ENCODE measurements around the gene CLK4.
A peak's percentile ranks its signal among the peaks of the same experiment; 100 is the strongest.

The CLK4 gene

DNA sequence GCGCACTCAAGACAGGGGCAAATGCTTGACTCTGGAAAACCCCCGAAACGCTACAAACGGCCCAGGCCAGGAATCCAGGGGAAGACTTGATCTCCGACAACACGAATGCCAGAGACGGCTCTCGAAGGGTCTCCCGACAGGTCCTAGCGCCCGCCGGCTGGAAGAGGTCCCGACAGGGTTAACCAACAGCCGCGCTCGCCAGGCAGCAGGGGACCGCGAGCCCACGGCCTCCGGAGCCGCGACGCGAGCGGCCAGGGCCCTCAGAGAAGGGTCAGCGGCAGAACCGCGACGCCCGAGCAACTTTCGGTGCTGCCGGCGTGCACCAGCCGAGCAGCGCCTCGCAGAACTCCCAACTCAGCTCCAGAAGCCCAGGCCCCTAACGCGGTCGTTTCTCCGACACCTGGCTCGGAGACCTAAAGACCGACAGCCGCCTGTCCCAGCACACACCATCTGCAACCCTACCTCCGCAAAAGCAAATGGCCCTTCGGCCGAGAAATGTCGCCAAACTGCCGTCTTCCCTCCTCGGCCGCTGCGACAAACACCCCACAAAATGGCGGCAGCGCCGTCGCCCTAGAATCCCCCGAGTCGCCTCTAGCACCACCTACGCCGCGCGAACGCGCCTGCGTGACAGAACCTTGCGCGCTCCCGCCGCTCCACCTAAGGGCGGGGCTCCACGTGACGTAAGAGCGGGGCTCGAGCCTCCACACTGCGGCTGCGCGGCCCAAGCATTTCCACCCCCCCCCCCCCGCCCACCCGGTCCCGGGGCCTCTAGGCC is at the start of gene CLK4:
CLK4 (minus strand) TSS at position 567 of the 775 bp plus-strand sequence. CDS start 3,634 bp downstream, outside the sequence.
- DNase-seq (ENCODE audit: low spot score) = peak; percentile 96

DNA sequence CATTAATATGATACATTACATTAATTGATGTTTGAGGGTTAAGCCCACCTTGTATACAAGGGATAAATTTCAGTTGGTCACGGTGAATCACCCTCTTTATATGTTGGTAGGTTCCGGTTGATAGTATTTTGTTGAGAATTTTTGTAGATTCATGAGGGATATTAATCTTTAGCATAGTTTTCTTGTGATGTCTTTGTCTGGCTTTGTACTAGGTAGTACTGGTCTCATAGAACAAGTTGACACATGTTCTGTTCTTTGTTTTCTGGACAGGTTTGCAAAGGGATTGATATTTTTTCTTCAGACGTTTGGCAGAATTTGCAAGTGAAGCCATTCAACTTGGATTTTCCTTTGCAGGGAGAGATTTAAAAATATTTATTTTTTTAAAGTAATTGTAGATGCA is 49.1 kb upstream of the CLK4 start:
- DNase-seq (ENCODE audit: low spot score) = no peak

DNA sequence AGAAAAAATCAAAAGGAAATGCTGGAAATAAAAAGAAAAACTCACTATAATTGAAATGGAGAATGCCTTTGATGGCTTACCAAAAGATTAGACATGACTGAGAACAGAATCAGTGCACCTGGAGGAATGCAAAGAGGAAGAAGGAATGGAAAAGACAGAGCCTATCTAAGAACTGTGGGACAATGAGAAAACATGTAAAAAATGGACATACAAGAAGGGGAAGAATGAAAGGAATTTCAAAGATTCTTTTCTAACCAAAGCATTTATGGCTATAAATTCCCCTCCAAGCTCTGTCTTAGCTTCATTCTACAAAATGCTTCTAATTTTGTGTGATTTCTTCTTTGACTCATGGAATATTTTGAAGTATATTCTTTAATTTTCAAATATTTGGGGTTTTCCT is 47.5 kb upstream of the CLK4 start:
- DNase-seq (ENCODE audit: low spot score) = no peak

DNA sequence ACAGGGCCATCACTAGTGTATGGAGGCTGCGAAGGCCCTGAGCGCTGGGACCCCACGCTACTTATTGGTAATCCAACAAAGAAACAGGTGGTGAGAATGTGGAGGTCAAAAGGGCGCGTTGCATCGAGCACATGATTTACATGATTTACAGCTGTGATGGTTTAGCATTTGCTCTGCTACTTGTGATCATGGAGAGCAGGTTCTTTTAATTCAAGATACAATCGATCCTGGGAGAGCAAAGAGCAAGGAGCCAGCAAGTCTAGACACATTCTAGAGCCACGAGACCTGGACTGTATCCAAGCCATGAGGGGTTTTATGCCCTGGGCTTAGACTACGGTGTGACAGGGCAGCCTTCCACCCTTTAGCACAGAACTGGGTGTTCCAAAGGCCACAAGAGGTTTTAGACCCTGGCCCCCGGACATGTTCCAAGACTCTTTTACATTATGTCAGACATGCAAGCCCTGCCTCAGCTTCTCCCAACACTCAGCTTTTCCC is 47.0 kb upstream of the CLK4 start:
- no peak for DNase-seq (ENCODE audit: low spot score)

GRCh38 chr5:178672630-178673029 is 45.8 kb upstream of the CLK4 start:
- DNase-seq (ENCODE audit: low spot score) = no peak

GRCh38 chr5:178671602-178672144 is 44.8 kb upstream of the CLK4 start:
- DNase-seq (ENCODE audit: low spot score) = no peak

- DNase-seq (ENCODE audit: low spot score) = no peak
Observed at GRCh38 chr5:178670351-178670885, 43.6 kb upstream of the CLK4 start.

DNA sequence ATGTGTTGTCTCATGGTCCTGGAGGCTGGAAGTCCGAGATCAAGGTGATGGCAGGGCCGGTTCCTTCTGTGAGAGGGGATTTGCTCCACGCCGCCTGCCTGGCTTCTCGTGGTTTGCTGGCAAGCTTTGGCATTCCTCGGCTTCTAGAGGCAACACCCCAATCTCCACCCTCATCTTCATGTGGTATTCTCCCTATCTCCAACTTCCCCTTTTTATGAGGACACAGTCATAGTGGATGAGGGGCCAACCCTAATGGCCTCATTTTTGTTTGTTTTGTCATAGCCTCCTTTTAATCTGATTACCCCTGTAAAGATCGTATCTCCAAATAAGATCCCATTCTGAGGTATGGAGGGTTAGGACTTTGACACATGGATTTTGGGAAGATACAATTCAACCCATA is 41.7 kb upstream of the CLK4 start:
- no peak for DNase-seq (ENCODE audit: low spot score)

DNA sequence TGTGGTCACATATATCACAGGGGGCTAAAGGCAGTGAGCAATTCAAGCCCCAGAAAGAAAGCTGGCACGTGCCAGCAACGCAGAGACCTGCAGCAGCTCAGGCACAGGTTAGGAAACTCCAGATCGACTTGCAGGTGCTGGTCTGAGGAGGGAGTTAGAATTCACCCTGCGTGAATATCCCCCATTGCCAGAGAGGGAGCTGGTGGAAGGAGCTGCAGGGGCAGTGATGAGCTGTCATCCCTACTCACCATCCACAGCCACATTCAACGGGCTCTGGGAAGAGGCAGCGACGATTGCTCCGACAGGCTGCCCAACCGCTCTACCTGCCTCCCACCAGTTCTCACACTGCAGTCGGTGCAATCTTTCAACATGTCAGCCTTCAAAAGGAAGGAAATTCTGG is 40.8 kb upstream of the CLK4 start:
- no peak for DNase-seq (ENCODE audit: low spot score)

- DNase-seq (ENCODE audit: low spot score) = no peak
Observed at GRCh38 chr5:178667101-178667500, 40.3 kb upstream of the CLK4 start.

- no peak for DNase-seq (ENCODE audit: low spot score)
Observed at GRCh38 chr5:178664141-178664540, 37.3 kb upstream of the CLK4 start.

DNA sequence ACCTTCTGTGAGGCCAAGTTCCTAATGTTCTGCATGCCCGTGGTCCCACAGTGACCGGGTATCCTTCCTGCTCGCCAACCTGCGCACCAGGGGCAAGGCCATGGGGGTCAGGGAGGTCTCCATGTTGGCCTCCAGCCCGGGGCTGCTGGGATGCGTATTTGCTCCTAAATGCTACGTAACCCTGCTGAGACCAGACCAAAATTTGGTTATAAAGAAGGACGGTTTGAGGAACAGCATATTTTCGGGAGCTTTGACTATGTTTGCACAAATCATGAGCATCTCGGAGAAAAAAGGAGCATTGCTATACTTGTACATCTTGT is 35.7 kb upstream of the CLK4 start:
- no peak for DNase-seq (ENCODE audit: low spot score)

GRCh38 chr5:178661836-178662540 is 35.1 kb upstream of the CLK4 start:
- no peak for DNase-seq (ENCODE audit: low spot score)

DNA sequence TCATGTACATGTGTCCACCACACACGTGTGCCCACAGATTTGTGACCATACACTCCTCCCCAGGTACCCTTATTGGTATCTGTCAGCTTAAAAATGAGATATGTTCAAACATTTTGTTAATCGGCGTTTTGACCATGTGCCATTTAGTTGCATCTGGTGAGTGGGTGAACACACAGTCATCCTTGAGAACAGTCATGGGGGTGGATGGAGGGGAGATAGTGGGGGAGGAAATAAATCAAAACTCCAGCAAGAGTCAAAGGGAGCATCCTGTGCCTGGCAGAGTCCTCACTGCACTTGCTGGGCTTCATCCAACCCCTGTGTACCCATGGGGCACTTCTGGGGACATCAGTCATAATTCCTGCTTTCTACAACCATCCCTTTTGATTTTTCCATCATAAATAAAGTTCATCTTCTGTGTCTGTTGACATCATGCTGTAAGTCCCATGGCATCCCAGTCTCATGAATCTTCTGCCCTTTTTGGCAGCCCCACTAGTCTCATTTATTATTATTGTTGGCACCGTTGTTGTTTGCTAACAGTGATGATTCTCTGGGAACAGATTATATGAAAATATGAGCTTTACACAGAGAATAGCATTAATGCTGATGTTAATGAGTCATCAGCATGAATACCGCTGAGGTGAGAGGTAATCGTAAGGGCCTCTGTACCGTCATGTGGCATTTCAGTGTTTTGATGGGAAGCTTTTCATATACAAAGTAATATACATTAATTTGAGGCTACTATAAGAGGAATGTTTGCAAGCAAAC is 24.4 kb upstream of the CLK4 start:
- DNase-seq (ENCODE audit: low spot score) = no peak

GRCh38 chr5:178650214-178650613 is 23.4 kb upstream of the CLK4 start:
- no peak for DNase-seq (ENCODE audit: low spot score)

GRCh38 chr5:178649580-178649979 is 22.7 kb upstream of the CLK4 start:
- DNase-seq (ENCODE audit: low spot score) = no peak

DNA sequence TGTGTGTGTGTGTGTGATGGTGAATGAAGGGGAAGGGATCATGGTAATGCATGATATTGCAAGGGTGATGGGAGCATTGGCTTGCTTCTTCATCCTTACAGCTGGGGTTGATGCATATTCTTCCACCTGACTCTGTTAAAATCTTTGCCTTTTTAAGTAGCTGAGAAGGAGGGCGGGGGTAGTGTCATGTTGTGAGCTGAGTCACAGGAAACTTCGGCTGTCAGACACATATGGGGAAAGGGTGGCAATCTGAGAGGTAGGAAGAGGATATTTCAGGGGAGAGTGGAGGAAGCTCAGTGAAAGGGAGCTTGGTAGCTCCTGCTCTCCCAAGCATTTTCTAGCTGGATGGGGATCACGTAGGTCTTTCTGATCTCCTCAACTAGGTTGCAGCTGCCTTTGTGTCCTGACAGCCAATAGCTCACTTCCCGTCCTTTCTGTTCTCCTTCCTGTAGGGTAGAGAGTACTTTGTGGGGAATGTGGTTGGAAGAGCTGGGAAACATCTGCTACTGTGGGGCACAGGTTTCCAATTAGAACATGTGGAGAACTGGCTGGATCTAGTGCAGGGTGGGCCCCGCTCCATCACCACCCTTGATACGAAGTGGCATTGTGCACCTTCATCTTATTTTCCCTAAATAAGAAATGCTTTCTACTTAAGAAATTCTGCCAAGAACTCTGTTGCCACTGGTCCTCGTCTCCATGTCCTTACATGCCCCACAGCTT is 18.1 kb upstream of the CLK4 start:
- no peak for DNase-seq (ENCODE audit: low spot score)

- DNase-seq (ENCODE audit: low spot score) = no peak
Observed at GRCh38 chr5:178642351-178642909, 15.6 kb upstream of the CLK4 start.

GRCh38 chr5:178641711-178642110 is 14.9 kb upstream of the CLK4 start:
- no peak for DNase-seq (ENCODE audit: low spot score)

GRCh38 chr5:178640331-178641045 is 13.6 kb upstream of the CLK4 start:
- no peak for DNase-seq (ENCODE audit: low spot score)
